Nasal cavity respiratory epithelium epithelial cell of viscerocranial mucosa (primary cell): ENCODE results near the gene NFATC4. TPM values are rescaled to one million over a fixed set of nuclear protein-coding genes. Genes with fewer than 3 reads are reported as not detected.

ENCODE experiments used
- total RNA-seq: library from RNA; depleted of rRNA; stranded (reverse); fragments of >200 nt; gene quantifications from 2 replicates; pipeline ENCODE4 v1.2.3, GENCODE V29; 2014

NFATC4 gene
- total RNA-seq: 3.4 and 9.5 TPM in 2 replicates

GRCh38 chr14:24367514-24368211 lies at the start of gene NFATC4:
NFATC4 (plus strand) TSS chr14:24368184; CDS start chr14:24368341, 157 bp downstream.

GRCh38 chr14:24334431-24335291 lies 33.3 kb upstream of the NFATC4 start, which contains the start of gene ADCY4:
ADCY4 (minus strand) TSS chr14:24335071; CDS start chr14:24334652, 419 bp downstream.

GRCh38 chr14:24339284-24340151 lies 28.5 kb upstream of the NFATC4 start, which contains the start of gene RIPK3:
RIPK3 (minus strand) TSS chr14:24339991; CDS start chr14:24339826, 165 bp downstream.

GRCh38 chr14:24398653-24399446 lies 30.9 kb downstream of the NFATC4 start, which contains the start of gene NYNRIN:
NYNRIN (plus strand) TSS chr14:24399003; CDS start chr14:24399247, 244 bp downstream.

Other genes with a start within 250 kb of the NFATC4 start
- 0.28 and 0.34 TPM in 2 replicates for gene FITM1, start 237.5 kb upstream of the NFATC4 start, total RNA-seq
- 87.5 and 111 TPM in 2 replicates for gene PSME1, start 232.0 kb upstream of the NFATC4 start, total RNA-seq
- 9.5 and 15.7 TPM in 2 replicates for gene EMC9, start 226.6 kb upstream of the NFATC4 start, total RNA-seq
- 39.0 and 51.0 TPM in 2 replicates for gene PSME2, start 221.6 kb upstream of the NFATC4 start, total RNA-seq
- 33.7 and 37.6 TPM in 2 replicates for gene RNF31, start 220.7 kb upstream of the NFATC4 start, total RNA-seq
- 36.1 and 47.5 TPM in 2 replicates for gene IRF9, start 206.9 kb upstream of the NFATC4 start, total RNA-seq
- gene REC8, start 196.1 kb upstream of the NFATC4 start, total RNA-seq: 1.4 and 1.9 TPM in 2 replicates
- 51.8 and 54.3 TPM in 2 replicates for gene IPO4, start 179.4 kb upstream of the NFATC4 start, total RNA-seq
- gene TM9SF1, start 172.7 kb upstream of the NFATC4 start, total RNA-seq: 54.3 and 65.7 TPM in 2 replicates
- 0.07 TPM in 1 of 2 replicates, not detected in the other for gene TSSK4, start 162.5 kb upstream of the NFATC4 start, total RNA-seq
- gene CHMP4A, start 154.7 kb upstream of the NFATC4 start, total RNA-seq: 48.9 and 52.4 TPM in 2 replicates
- gene MDP1, start 152.1 kb upstream of the NFATC4 start, total RNA-seq: 4.6 and 12.3 TPM in 2 replicates
- gene NEDD8, start 135.8 kb upstream of the NFATC4 start, total RNA-seq: 127 and 135 TPM in 2 replicates
- gene GMPR2, start 135.3 kb upstream of the NFATC4 start, total RNA-seq: 72.0 and 80.0 TPM in 2 replicates
- gene TINF2, start 125.6 kb upstream of the NFATC4 start, total RNA-seq: 57.8 and 143 TPM in 2 replicates
- gene TGM1, start 105.0 kb upstream of the NFATC4 start, total RNA-seq: 87.8 and 123 TPM in 2 replicates
- 46.8 and 54.6 TPM in 2 replicates for gene RABGGTA, start 96.6 kb upstream of the NFATC4 start, total RNA-seq
- gene DHRS1, start 68.4 kb upstream of the NFATC4 start, total RNA-seq: 19.8 and 27.9 TPM in 2 replicates
- 34.2 and 36.0 TPM in 2 replicates for gene NOP9, start 68.3 kb upstream of the NFATC4 start, total RNA-seq
- 1.0 and 2.8 TPM in 2 replicates for gene CIDEB, start 60.2 kb upstream of the NFATC4 start, total RNA-seq
- gene LTB4R2, start 58.0 kb upstream of the NFATC4 start, total RNA-seq: 9.6 and 39.9 TPM in 2 replicates
- gene LTB4R, start 56.7 kb upstream of the NFATC4 start, total RNA-seq: 5.5 and 20.0 TPM in 2 replicates
- 0.85 and 1.0 TPM in 2 replicates for gene ADCY4, start 33.1 kb upstream of the NFATC4 start, total RNA-seq
- gene RIPK3, start 28.2 kb upstream of the NFATC4 start, total RNA-seq: 1.4 and 4.6 TPM in 2 replicates
- gene NYNRIN, start 30.8 kb downstream of the NFATC4 start, total RNA-seq: 2.4 and 23.3 TPM in 2 replicates
- 0.34 and 2.5 TPM in 2 replicates for gene CBLN3, start 61.5 kb downstream of the NFATC4 start, total RNA-seq
- 134 and 140 TPM in 2 replicates for gene KHNYN, start 61.8 kb downstream of the NFATC4 start, total RNA-seq
- 8.0 and 14.4 TPM in 2 replicates for gene SDR39U1, start 74.6 kb downstream of the NFATC4 start, total RNA-seq
- not detected in 2 replicates for gene CMA1, start 140.1 kb downstream of the NFATC4 start, total RNA-seq
- not detected in 2 replicates for gene CTSG, start 208.1 kb downstream of the NFATC4 start, total RNA-seq
- gene GZMH, start 241.5 kb downstream of the NFATC4 start, total RNA-seq: not detected in 2 replicates